Liver (tissue), 9 donors: Measurements from ENCODE around the gene GIGYF1. TPM values are rescaled to one million over a fixed set of nuclear protein-coding genes. Genes with fewer than 3 reads are reported as not detected.

Experiments
- DNase-seq: peaks from one replicate; pipeline ENCODE4 v3.0.0-alpha.2; 2017; ENCODE audit warnings: low spot score
- H3K27ac ChIP-seq, 2 donors: one replicate each; pipeline ENCODE4 v1.7.0; 2013; ENCODE audit warnings: inconsistent platforms in 2 of 2, low read length in 2 of 2, control low read depth in 1 of 2, low read depth in 1 of 2, mild to moderate bottlenecking in 1 of 2
- H3K27me3 ChIP-seq, 4 donors: one replicate each; pipeline versions ENCODE4 v1.6.1 to v1.7.0; 2013; ENCODE audit warnings: low read length in 3 of 4, inconsistent platforms in 1 of 4, mild to moderate bottlenecking in 1 of 4, moderate library complexity in 1 of 4; ENCODE audit not compliant: control insufficient read depth in 4 of 4, insufficient read depth in 4 of 4
- H3K36me3 ChIP-seq, 4 donors: one replicate each; pipeline versions ENCODE4 v1.6.1 to v1.7.0; 2013; ENCODE audit warnings: low read length in 3 of 4, mild to moderate bottlenecking in 3 of 4, low read depth in 1 of 4, moderate library complexity in 1 of 4; ENCODE audit not compliant: control insufficient read depth in 4 of 4, insufficient read depth in 3 of 4
- H3K4me1 ChIP-seq, 4 donors: one replicate each; pipeline versions ENCODE4 v1.6.1 to v1.7.0; 2013; ENCODE audit warnings: low read length in 3 of 4, mild to moderate bottlenecking in 3 of 4, moderate library complexity in 1 of 4; ENCODE audit not compliant: control insufficient read depth in 4 of 4, insufficient read depth in 4 of 4
- H3K4me3 ChIP-seq, 3 donors: one replicate each; pipeline versions ENCODE4 v1.6.1 to v1.7.0; 2013; ENCODE audit warnings: low read length in 3 of 3, control low read depth in 1 of 3, low read depth in 1 of 3, mild to moderate bottlenecking in 1 of 3
- H3K9ac ChIP-seq, 2 donors: one replicate each; pipeline ENCODE4 v1.7.0; 2013; ENCODE audit warnings: low read length in 2 of 2, mild to moderate bottlenecking in 2 of 2, moderate library complexity in 2 of 2, control low read depth in 1 of 2, low read depth in 1 of 2
- H3K9me3 ChIP-seq, 4 donors: one replicate each; pipeline versions ENCODE4 v1.6.1 to v1.7.0; 2013; ENCODE audit warnings: low read length in 3 of 4; ENCODE audit not compliant: control insufficient read depth in 4 of 4
- FOXA1 ChIP-seq: IDR thresholded peaks from 2 replicates; pipeline ENCODE4 v1.6.1; 2016; ENCODE audit warnings: antibody characterized with exemption
- FOXA2 ChIP-seq: IDR thresholded peaks from 2 replicates; pipeline ENCODE4 v1.6.1; 2016; ENCODE audit warnings: antibody characterized with exemption
- GABPA ChIP-seq, 2 donors: IDR thresholded peaks in 1 of 2; conservative IDR thresholded peaks in 1 of 2; 2 replicates each; pipeline ENCODE4 v1.6.1; 2016; ENCODE audit warnings: antibody characterized with exemption in 2 of 2, mild to moderate bottlenecking in 1 of 2, moderate library complexity in 1 of 2
- HNF4A ChIP-seq, 2 donors: conservative IDR thresholded peaks; 2 replicates each; pipeline ENCODE4 v1.6.1; 2016; ENCODE audit warnings: antibody characterized with exemption in 2 of 2, mild to moderate bottlenecking in 2 of 2
- HNF4G ChIP-seq: IDR thresholded peaks from 2 replicates; pipeline ENCODE4 v1.6.1; 2016; ENCODE audit warnings: antibody characterized with exemption
- JUND ChIP-seq, 2 donors: IDR thresholded peaks; 2 replicates each; pipeline ENCODE4 v1.6.1; 2016; ENCODE audit warnings: antibody characterized with exemption in 2 of 2
- NR2F2 ChIP-seq: IDR thresholded peaks from 2 replicates; pipeline ENCODE4 v1.6.1; 2016; ENCODE audit warnings: antibody characterized with exemption
- RAD21 ChIP-seq, 2 donors: IDR thresholded peaks; 2 replicates each; pipeline ENCODE4 v1.6.1; 2016; ENCODE audit warnings: antibody characterized with exemption in 2 of 2, mild to moderate bottlenecking in 2 of 2
- RXRA ChIP-seq, 2 donors: IDR thresholded peaks; 2 replicates each; pipeline ENCODE4 v1.6.1; 2017 to 2018; ENCODE audit warnings: antibody characterized with exemption in 2 of 2, mild to moderate bottlenecking in 1 of 2
- YY1 ChIP-seq: IDR thresholded peaks from 2 replicates; pipeline ENCODE4 v1.6.1; 2016; ENCODE audit warnings: antibody characterized with exemption, mild to moderate bottlenecking
- WGBS: extraction: QIAGEN DNeasy Blood & Tissue Kit; methylation state at CpG from one replicate; pipeline ENCODE4 v1.1.7; 2013; 5-methylcytosine and 5-hydroxymethylcytosine counted together
- polyA plus RNA-seq, 2 donors: library from polyadenylated mRNA; stranded (reverse) in 1 of 2; unstranded in 1 of 2; fragments of 200-250 nt in 1 of 2; fragments of >200 nt in 1 of 2; fragmentation: Nextera tagmentation in 1 of 2; extraction: Ambion mirVana in 1 of 2; gene quantifications; one replicate each; pipeline versions ENCODE4 v1.2.1 to v1.2.3, GENCODE V29; 2013 to 2015
- total RNA-seq, 2 donors: library from RNA; depleted of rRNA; stranded (reverse); fragments of >200 nt; gene quantifications; one replicate each; pipeline ENCODE4 v1.2.3, GENCODE V29; 2014
- TF ChIP-seq, protein P1 (sequence below): IDR thresholded peaks from 2 replicates; pipeline ENCODE4 v1.6.1; 2016; ENCODE audit warnings: antibody characterized with exemption
- TF ChIP-seq, protein P2 (sequence below): fragments of 150-350 bp; IDR thresholded peaks from 2 replicates; pipeline ENCODE4 v1.5.1; 2017; ENCODE audit warnings: improper control_type of control experiment, low read depth, low read length; ENCODE audit not compliant: missing input control
- TF ChIP-seq, protein P3 (sequence below): IDR thresholded peaks from 2 replicates; pipeline ENCODE4 v1.6.1; 2016; ENCODE audit warnings: antibody characterized with exemption
- TF ChIP-seq, protein P4 (sequence below): IDR thresholded peaks from 2 replicates; pipeline ENCODE4 v1.6.1; 2016; ENCODE audit warnings: antibody characterized with exemption
- donor health status: healthy.
- donor health status: healthy.
- donor health status: healthy.
- donor health status: healthy.
- donor health status: healthy.

The GIGYF1 gene
- total and polyA plus RNA-seq, 4 donors, result 6.8 to 12.7 (median 10.1) TPM

DNA sequence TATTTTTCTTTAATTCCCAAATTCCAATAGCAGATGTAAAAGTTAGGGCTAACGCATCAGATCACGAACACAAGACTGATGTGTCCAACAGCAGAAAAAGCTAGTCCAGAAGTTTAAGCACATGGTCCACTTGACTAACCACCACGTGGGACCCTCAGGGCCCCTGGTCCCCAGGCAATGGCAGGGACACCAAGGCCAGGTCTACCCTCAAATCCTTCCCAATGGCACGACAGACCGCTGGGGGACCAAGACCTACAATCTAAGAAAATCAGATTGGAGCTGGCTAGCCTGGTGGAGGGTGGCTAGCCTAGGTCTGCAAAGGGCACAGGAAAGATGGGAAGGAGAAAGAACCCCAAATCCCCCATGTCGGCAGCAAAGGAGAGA lies 1.5 kb downstream of the GIGYF1 start:
- TF ChIP-seq HNF4A (conservative IDR thresholded peaks at IDR 0.05), result no peak
- no peak for TF ChIP-seq RAD21 (IDR thresholded peaks at IDR 0.05)
- TF ChIP-seq, protein P1, sequence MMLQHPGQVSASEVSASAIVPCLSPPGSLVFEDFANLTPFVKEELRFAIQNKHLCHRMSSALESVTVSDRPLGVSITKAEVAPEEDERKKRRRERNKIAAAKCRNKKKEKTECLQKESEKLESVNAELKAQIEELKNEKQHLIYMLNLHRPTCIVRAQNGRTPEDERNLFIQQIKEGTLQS, result no peak
- no peak for TF ChIP-seq YY1
- TF ChIP-seq, protein P2, sequence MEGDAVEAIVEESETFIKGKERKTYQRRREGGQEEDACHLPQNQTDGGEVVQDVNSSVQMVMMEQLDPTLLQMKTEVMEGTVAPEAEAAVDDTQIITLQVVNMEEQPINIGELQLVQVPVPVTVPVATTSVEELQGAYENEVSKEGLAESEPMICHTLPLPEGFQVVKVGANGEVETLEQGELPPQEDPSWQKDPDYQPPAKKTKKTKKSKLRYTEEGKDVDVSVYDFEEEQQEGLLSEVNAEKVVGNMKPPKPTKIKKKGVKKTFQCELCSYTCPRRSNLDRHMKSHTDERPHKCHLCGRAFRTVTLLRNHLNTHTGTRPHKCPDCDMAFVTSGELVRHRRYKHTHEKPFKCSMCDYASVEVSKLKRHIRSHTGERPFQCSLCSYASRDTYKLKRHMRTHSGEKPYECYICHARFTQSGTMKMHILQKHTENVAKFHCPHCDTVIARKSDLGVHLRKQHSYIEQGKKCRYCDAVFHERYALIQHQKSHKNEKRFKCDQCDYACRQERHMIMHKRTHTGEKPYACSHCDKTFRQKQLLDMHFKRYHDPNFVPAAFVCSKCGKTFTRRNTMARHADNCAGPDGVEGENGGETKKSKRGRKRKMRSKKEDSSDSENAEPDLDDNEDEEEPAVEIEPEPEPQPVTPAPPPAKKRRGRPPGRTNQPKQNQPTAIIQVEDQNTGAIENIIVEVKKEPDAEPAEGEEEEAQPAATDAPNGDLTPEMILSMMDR, result no peak
- TF ChIP-seq HNF4G, result no peak
- TF ChIP-seq NR2F2, result no peak
- no peak for TF ChIP-seq JUND (IDR thresholded peaks at IDR 0.05)
- TF ChIP-seq FOXA1, result no peak
- no peak for TF ChIP-seq RXRA (IDR thresholded peaks at IDR 0.05)
- TF ChIP-seq, protein P3, sequence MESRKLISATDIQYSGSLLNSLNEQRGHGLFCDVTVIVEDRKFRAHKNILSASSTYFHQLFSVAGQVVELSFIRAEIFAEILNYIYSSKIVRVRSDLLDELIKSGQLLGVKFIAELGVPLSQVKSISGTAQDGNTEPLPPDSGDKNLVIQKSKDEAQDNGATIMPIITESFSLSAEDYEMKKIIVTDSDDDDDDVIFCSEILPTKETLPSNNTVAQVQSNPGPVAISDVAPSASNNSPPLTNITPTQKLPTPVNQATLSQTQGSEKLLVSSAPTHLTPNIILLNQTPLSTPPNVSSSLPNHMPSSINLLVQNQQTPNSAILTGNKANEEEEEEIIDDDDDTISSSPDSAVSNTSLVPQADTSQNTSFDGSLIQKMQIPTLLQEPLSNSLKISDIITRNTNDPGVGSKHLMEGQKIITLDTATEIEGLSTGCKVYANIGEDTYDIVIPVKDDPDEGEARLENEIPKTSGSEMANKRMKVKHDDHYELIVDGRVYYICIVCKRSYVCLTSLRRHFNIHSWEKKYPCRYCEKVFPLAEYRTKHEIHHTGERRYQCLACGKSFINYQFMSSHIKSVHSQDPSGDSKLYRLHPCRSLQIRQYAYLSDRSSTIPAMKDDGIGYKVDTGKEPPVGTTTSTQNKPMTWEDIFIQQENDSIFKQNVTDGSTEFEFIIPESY, result no peak
- TF ChIP-seq, protein P4, sequence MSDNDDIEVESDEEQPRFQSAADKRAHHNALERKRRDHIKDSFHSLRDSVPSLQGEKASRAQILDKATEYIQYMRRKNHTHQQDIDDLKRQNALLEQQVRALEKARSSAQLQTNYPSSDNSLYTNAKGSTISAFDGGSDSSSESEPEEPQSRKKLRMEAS, result no peak
- TF ChIP-seq GABPA (IDR thresholded peaks at IDR 0.05 in 1 of 2, conservative IDR thresholded peaks at IDR 0.05 in 1 of 2), result no peak
- TF ChIP-seq FOXA2, result no peak
- peaks cover 0 to 9% (median 1%) of the 10 kb centered on the region in 4 donors for H3K36me3 ChIP-seq
- no peaks in the 10 kb centered on the region for H3K9me3 ChIP-seq
- H3K27me3 ChIP-seq, result no peaks in the 10 kb centered on the region
- WGBS, result 70% methylated on average over 6 of the region's 6 CpGs
- no peak overlapping the region for H3K9ac ChIP-seq
- H3K4me3 ChIP-seq, result peak overlapping the region in 1 of 3 donors; percentile 94
- no peak overlapping the region for H3K27ac ChIP-seq
- no peak for DNase-seq
- H3K4me1 ChIP-seq, result peaks cover 7 to 34% (median 21%) of the 10 kb centered on the region in 4 donors

DNA sequence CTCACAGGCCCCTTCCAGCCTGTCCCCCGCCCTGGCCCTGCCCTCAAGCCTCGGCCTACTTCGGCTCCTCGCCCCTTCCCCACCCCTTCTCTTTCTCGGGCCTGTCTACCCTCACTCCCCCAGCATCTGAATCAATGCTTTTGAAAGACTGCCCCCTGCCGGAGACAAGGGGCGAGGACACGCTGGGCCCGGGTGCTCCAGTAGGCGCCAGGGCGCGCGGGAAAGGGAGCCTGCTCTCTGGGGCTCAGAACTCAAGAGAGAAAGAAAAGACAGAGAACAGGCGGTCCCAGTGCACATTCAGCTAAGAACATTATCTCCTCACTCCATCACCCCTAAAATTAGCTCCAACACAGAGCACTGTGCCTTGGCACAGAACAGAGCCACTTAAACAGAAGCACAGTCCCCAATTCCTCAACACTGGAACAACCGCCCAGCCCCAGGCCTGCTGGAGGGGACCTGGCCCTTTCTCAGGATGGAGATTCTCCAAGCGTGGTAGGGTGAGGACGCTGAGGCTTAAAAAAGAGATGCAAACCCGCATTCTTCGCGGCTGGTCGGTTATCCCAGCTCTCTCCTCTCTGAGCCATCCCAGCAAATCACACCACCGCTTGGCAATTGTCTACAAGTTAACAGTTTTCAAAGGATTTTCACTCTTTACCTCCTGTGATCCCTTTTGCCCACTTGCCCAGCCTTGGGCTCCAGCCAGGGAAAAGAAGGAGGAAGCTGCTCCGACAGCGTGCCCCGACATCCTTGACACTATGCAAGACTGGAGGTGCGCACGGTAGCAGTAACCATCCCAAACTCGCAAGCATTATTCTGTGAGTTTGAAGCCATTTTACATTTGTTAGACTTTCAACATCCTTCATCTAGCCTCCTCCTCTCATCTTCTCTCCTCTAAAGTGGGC lies 2.1 kb downstream of the GIGYF1 start:
- no peak overlapping the region for H3K4me3 ChIP-seq
- H3K4me1 ChIP-seq, result peaks cover 7 to 34% (median 21%) of the 10 kb centered on the region in 4 donors
- H3K27me3 ChIP-seq, result no peaks in the 10 kb centered on the region
- WGBS, result 34% methylated on average over 28 of the region's 28 CpGs
- peaks cover 0 to 14% (median 6%) of the 10 kb centered on the region in 4 donors for H3K36me3 ChIP-seq
- TF ChIP-seq RAD21 (IDR thresholded peaks at IDR 0.05), result peak; percentile 88
- TF ChIP-seq, protein P2, result peak; percentile 93
- TF ChIP-seq, protein P3, result no peak
- H3K27ac ChIP-seq, result no peak overlapping the region
- no peaks in the 10 kb centered on the region for H3K9me3 ChIP-seq
- H3K9ac ChIP-seq, result no peak overlapping the region
- DNase-seq, result peak; percentile 88
